ENCODE data around the gene ABRACL. TPM values are rescaled to one million over a fixed set of nuclear protein-coding genes. Genes with fewer than 3 reads are reported as not detected.
A peak's percentile ranks its signal among the peaks of the same experiment; 100 is the strongest.
"Not testable (repeated sequence)": the region's sequence is repeated elsewhere in the genome, so short reads cannot be mapped to it uniquely, and the experiment has no call there.

ABRACL gene
- total and polyA plus RNA-seq, 2 donors (not counting 1 experiment from before 2014, with no cell fraction given) = 13.6 to 22.6 TPM

GRCh38 chr6:139050131-139050769 is 21.7 kb downstream of the ABRACL start:
- H3K79me2 ChIP-seq (ENCODE audit: control insufficient read depth, insufficient read depth, low read length); intact Hi-C loops (cut with micrococcal nuclease); H3K27me3 Mint-ChIP-seq; H2AFZ ChIP-seq (ENCODE audit: insufficient read depth, low read depth, low read length, poor library complexity, severe bottlenecking); H3K36me3 ChIP-seq (replicated peaks in 1 of 2; ENCODE audit: control extremely low read depth in 1 of 2, control insufficient read depth in 1 of 2, extremely low read depth in 1 of 2, insufficient read depth in 2 of 2, low read length in 1 of 2); H3K4me2 ChIP-seq (replicated peaks; ENCODE audit: low read depth, low read length, poor library complexity, severe bottlenecking); H3K4me3 Mint-ChIP-seq; H3K9me3 Mint-ChIP-seq (ENCODE audit: insufficient read depth); H3K4me1 ChIP-seq (ENCODE audit: control insufficient read depth in 2 of 2, insufficient read depth in 2 of 2, low read length in 2 of 2); ATAC-seq (ENCODE audit: low read depth); DNase-seq; H3K9ac ChIP-seq (ENCODE audit: low read length); H3K9me3 ChIP-seq (ENCODE audit: control extremely low read depth in 1 of 3, control insufficient read depth in 2 of 3, insufficient read depth in 1 of 3, low read length in 2 of 3); H3K27ac Mint-ChIP-seq; H3K27me3 ChIP-seq (replicated peaks in 1 of 4; ENCODE audit: control extremely low read depth in 1 of 4, control insufficient read depth in 3 of 4, insufficient read depth in 4 of 4, low read length in 3 of 4); H3K4me1 Mint-ChIP-seq; H4K20me1 ChIP-seq (ENCODE audit: control insufficient read depth, insufficient read depth, low read length, poor library complexity, severe bottlenecking); H3K4me3 ChIP-seq (ENCODE audit: control extremely low read depth in 1 of 5, extremely low read depth in 1 of 5, insufficient read depth in 1 of 5, low read depth in 2 of 5, low read length in 4 of 5); H3K27ac ChIP-seq (ENCODE audit: low read length in 2 of 2): not testable (repeated sequence)
- CTCF ChIA-PET = interaction anchor here (1.2 to 2.1 kb wide), 2 partner anchors 233 to 314 kb away, joined by 3 to 10 read pairs; no protein-coding TSS in a partner anchor
- POLR2A ChIA-PET = interaction anchor here (0.7 kb wide), 1 partner anchor 229 kb away, joined by 3 read pairs; no protein-coding TSS in a partner anchor
- 100% methylated on average over 2 of the region's 5 CpGs for WGBS (ENCODE audit: insufficient coverage)

DNA sequence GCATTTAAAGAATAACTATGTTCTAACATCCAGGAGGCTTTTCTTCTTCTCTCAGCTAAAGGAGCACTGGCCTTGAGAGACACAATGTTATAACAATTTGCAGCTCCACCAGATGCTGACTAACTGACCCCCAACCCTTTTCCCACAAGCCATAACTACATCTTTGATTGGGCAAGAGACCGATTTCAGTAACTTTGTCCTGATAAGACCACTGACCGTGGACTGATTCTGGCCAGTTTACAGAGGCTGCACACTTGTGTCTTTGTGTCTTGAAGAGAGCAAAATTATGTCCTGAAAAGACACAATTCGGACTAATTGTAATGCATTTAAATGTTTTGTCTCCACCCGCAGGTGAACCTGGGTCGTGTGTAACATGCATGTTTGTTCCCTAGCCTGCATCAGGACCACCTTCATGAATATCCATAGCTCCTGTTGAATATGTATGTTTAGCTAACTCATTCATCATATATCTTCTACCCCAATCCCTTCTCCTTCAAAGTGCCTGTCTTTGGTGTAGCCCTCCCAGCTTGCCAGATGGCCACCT is 22.3 kb downstream of the ABRACL start:
- Histone ChIP-seq H3K27ac (ENCODE audit: low read length in 2 of 2) (no peak overlapping the region), H2AFZ (ENCODE audit: insufficient read depth, low read depth, low read length, poor library complexity, severe bottlenecking) (no peak overlapping the region), H3K4me1 (ENCODE audit: control insufficient read depth in 2 of 2, insufficient read depth in 2 of 2, low read length in 2 of 2) (no peaks in the 10 kb centered on the region), H3K9ac (ENCODE audit: low read length) (no peak overlapping the region), H3K9me3 (ENCODE audit: control extremely low read depth in 1 of 3, control insufficient read depth in 2 of 3, insufficient read depth in 1 of 3, low read length in 2 of 3) (no peaks in the 10 kb centered on the region), H3K4me2 (replicated peaks; ENCODE audit: low read depth, low read length, poor library complexity, severe bottlenecking) (no peak overlapping the region), H4K20me1 (ENCODE audit: control insufficient read depth, insufficient read depth, low read length, poor library complexity, severe bottlenecking) (no peaks in the 10 kb centered on the region), H3K4me3 (ENCODE audit: control extremely low read depth in 1 of 5, extremely low read depth in 1 of 5, insufficient read depth in 1 of 5, low read depth in 2 of 5, low read length in 4 of 5) (no peak overlapping the region), H3K79me2 (ENCODE audit: control insufficient read depth, insufficient read depth, low read length) (no peaks in the 10 kb centered on the region), H3K27me3 (replicated peaks in 1 of 4; ENCODE audit: control extremely low read depth in 1 of 4, control insufficient read depth in 3 of 4, insufficient read depth in 4 of 4, low read length in 3 of 4) (no peaks in the 10 kb centered on the region), H3K36me3 (replicated peaks in 1 of 2; ENCODE audit: control extremely low read depth in 1 of 2, control insufficient read depth in 1 of 2, extremely low read depth in 1 of 2, insufficient read depth in 2 of 2, low read length in 1 of 2) (no peaks in the 10 kb centered on the region)
- 90% methylated on average over 2 of the region's 5 CpGs for WGBS (ENCODE audit: insufficient coverage)
- ChIA-PET CTCF (interaction anchor here (2.1 kb wide), 1 partner anchor 234 kb away, joined by 10 read pairs; no protein-coding TSS in a partner anchor), POLR2A (no interaction called here)
- ATAC-seq (ENCODE audit: low read depth) = no peak
- no peak overlapping the region for H3K27ac Mint-ChIP-seq
- H3K4me3 Mint-ChIP-seq = no peak overlapping the region
- H3K4me1 Mint-ChIP-seq = no peaks in the 10 kb centered on the region
- intact Hi-C loops (cut with micrococcal nuclease) = loop anchor here (1.0 kb wide), 1 partner anchor 235 kb away; no protein-coding TSS in a partner anchor
- no peak for TF ChIP-seq EZH2 (IDR thresholded peaks at IDR 0.05; ENCODE audit: borderline replicate concordance, insufficient read depth, low read depth, low read length, poor library complexity, severe bottlenecking)
- TF ChIP-seq CTCF (IDR thresholded peaks at IDR 0.05) = no peak
- H3K9me3 Mint-ChIP-seq (ENCODE audit: insufficient read depth) = no peaks in the 10 kb centered on the region
- DNase-seq = peak; percentile 15
- peaks cover 5% of the 10 kb centered on the region for H3K27me3 Mint-ChIP-seq
